IPS-18c (cell line): ENCODE data around the gene ANO2.

Source experiments
- H3K4me3 ChIP-seq: 2 replicates; pipeline ENCODE4 v1.7.0; 2013; ENCODE audit warnings: low read depth, mild to moderate bottlenecking, low read length, moderate library complexity; ENCODE audit not compliant: insufficient read depth
- H3K9me3 ChIP-seq: one replicate; pipeline ENCODE4 v1.6.1; 2013; ENCODE audit warnings: mild to moderate bottlenecking, low read length, moderate library complexity; ENCODE audit not compliant: control insufficient read depth, insufficient read depth

Gene ANO2

GRCh38 chr12:5524769-5525436 lies 420.2 kb downstream of the ANO2 start:
- Histone ChIP-seq H3K9me3 (no peaks in the 10 kb centered on the region), H3K4me3 (no peak overlapping the region)

DNA sequence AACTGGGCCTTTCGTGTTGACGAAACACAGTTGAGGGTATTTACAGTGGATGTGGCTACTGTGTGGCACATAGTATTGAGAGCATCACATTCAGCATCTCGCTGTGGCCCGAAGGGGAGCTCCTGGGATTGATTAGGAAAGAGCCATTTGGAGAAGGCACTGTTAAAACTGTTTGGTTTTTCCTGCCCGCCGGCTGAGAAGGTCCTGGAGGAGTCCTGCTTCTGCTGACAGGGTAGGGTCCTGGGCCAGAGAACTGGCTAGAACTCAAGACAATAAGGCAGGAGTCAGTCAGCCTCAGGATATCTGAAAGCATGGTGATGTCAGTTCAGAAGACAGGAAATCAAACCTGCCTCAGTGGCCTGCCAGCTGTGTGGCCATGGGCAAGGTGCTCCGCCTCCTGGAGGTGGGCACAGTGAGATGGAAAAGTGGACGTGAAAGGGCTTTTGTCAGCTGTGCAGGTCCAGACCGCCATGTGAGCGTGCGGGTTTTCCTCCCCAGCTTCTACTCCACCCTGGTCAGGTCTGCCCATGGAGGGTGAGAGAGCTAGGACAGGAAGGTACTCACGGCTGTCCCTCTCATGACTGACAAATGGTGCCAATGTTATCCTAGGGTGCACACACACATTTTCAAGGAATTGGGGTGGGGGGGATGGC lies 420.8 kb downstream of the ANO2 start:
- H3K4me3 ChIP-seq = no peak overlapping the region
- no peaks in the 10 kb centered on the region for H3K9me3 ChIP-seq

DNA sequence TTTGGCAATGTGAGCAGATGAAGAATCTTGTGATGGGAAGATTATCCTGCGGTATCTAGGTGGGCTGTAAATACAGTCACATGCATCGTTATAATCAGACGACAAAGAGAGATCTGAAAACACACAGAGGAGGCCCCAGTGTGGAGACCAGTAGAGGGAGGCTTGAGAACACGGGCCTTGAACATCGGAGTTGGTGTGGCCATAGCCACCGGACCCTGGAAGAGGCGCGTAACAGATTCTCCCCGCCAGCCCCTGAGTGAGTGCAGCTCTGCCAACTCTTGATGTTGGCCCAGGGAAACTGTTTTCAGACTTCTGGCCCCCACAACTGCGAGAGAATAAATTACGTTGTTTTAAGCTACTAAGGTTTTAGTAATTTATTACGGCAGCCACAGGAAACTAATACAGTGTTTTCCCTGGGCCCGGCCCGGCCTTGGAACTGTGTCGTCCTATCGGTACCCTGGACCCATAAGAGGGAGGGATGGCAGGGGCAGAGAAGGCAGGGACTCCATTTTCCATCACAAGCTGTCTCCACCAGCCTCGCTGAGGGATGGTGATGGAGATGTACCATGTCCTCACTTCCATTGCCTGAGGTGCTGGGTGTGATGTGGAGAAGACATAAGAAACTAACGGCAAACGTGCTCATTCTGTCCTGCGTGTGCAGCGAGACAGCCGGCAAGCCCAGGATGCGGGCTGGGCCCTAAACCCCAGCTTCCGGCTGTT lies 421.5 kb downstream of the ANO2 start:
- Histone ChIP-seq H3K9me3 (no peaks in the 10 kb centered on the region), H3K4me3 (no peak overlapping the region)

DNA sequence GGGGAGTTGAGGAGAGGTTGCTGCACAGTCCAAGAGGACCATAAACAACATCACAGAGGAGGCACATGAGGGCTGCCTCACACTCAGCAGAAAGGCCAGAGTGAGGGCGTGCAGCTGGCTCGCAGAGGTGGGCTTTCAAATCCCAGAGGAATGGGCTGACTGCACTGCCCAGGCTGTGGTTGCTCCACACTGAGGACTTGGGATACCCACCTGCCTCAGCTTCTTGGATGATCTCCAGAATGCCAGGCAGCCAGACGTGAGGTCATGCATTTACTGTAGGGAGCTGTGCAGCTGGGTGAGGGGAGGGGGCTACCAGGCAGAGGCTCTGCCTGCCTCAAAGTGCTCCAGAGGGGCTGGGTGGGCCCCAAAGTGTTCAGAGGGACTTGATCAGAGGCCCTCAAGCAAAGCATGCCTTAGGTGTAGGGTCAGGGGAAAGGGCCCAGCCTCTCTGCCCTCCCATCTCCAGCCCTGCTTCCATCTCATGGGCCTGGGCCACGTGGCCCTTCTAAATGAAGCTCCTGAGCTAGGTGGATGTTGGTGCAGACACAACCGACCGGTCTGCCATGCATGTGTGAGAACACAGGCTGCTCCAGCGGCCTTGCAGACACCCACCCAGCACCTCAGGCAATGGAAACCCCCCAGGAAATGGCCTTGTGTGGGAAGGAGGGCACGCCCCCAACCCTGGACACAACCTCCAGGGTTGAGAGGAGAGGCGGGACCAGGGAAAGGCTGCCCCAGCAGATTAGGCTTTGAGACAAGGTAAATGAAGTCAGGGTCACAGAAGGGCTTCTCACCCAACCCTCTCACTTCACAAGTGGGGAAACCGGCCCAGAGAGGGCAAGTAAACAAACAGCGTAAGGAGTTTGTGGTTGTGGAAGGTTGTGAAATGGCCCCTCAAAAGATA lies 422.4 kb downstream of the ANO2 start:
- Histone ChIP-seq H3K4me3 (no peak overlapping the region), H3K9me3 (no peaks in the 10 kb centered on the region)

DNA sequence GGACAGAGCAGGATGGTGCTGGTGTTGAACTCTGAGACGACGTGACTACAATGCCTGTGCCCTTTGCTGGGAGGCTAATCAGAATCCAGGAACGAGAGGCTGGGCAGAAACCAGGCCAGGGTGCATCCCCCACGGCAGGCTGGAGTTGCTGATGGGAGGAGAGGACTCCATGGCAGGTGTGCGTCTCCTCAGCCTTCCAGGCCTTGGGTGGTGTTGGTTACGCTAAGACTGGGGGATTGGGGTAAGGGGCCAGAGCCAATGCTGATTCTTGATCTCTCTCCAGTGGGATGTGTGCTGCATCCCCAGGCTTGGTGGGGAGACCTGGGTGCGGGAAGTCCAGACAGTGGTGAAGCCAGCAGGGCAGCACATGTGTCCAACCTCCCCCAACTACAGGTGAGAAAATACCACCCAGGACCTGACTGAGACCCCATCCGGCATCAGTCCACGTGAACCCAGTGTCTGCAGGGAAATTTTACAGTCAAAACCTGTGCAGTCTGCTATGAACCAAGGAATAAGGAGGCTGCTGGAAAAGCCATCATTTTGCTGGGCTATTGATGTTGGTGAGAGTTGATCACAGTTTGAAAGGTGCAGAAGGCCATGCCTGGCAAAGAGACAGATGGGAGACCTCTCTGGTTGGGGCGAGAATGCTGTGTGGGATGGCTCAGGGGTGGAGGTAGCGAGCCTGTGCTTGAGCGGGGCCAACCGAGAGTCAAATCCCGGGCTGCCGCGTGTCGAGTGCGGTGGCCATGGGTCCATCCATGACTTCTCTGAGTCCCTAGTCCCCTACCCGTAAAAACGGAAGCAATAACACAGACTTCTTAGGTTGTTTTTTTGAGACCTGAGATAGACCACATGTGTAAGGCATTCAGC lies 423.4 kb downstream of the ANO2 start:
- no peaks in the 10 kb centered on the region for H3K9me3 ChIP-seq

DNA sequence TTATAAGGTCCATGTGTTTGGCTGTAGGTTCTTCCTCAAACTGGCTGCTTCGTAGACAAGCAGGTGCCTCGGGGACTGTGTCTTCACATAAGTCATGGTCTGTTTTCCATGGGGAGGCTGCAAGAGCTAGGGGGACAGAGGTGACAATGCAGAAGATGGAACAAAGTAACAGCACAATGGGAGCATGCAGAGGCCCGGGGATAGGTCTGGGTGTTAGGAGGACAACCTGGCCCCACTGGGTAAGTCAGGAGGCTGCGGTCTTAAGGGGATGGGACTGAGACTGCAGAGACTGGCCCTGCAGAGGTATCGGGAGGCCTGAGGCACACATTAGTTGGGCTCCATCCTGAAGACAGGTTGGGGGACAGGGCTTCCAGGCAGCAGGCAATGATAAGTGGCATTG lies 424.2 kb downstream of the ANO2 start:
- no peaks in the 10 kb centered on the region for H3K9me3 ChIP-seq
- no peak overlapping the region for H3K4me3 ChIP-seq

More for the DNA sequence above, 423.4 kb downstream of the ANO2 start:
- H3K4me3 ChIP-seq = no peak overlapping the region

- Histone ChIP-seq H3K9me3 (no peaks in the 10 kb centered on the region), H3K4me3 (no peak overlapping the region)
These were observed 425.0 kb downstream of the ANO2 start for GRCh38 chr12:5520037-5520436.

- H3K4me3 ChIP-seq = no peak overlapping the region
- H3K9me3 ChIP-seq = no peaks in the 10 kb centered on the region
These were observed 426.3 kb downstream of the ANO2 start for GRCh38 chr12:5518584-5519365.

DNA sequence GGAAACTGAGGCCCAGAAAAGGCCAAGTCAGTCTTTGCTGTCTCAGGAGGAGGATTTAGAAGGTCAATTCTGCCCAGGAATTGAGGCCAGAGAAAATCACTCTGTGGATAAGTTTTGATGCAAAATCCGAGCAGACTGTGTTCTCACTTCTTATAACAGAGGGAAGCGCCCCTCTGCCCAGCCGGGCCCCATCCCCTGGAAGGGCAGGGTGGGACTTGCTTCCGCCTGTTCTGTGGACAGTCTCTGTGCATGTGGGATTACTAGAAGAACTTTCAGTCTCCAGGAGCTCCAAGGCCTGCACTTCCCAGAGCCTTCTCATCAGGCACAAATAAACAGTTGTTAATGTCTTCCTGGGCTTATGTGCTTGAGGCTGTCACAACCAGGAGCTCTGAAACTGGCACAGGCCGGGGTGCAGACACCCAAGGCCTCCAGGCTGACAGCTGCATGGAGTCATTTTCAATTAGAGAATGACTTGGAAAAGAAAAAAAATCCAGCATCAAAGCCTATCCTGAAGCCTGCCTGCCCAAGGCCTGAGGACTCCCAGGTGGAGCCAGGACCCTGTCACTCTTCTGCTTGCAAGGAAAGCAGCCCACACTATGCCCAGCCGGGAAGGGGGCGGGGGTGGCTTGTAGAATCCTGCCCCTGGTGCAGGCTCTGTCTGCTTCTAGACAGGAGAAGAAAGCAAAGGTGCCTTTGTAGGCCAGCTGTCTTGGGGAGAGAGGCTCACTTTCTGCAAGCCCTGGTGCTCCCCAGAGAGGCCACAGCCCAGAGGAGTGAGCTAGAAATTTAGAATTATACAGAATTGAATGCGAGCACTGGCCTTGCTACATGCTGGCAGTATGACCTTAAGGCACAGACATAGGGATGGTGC lies 428.5 kb downstream of the ANO2 start:
- Histone ChIP-seq H3K4me3 (no peak overlapping the region), H3K9me3 (no peaks in the 10 kb centered on the region)

GRCh38 chr12:5515458-5515857 lies 429.6 kb downstream of the ANO2 start:
- Histone ChIP-seq H3K4me3 (no peak overlapping the region), H3K9me3 (no peaks in the 10 kb centered on the region)

DNA sequence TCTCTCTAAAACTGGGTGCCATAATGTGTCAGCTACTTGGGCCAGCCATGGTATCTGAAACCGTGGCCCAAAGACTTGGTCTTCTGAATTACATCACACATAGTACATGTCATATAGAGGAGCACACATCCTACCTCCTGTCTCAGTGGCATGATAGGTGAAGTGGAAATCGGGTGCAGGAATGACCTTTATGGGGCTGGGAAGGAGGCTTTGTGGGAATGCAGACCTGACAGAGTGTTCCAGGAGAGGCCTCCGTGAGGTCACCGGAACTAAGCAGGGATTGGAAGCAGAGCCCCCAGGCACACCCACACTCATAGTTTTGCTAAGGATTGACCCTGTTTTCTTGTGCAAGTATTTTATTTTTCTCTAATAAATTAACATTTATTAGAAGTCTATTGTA lies 430.5 kb downstream of the ANO2 start:
- H3K4me3 ChIP-seq = no peak overlapping the region

GRCh38 chr12:5514016-5514415 lies 431.0 kb downstream of the ANO2 start:
- Histone ChIP-seq H3K9me3 (no peaks in the 10 kb centered on the region), H3K4me3 (no peak overlapping the region)

More for the DNA sequence above, 430.5 kb downstream of the ANO2 start:
- H3K9me3 ChIP-seq = no peaks in the 10 kb centered on the region

GRCh38 chr12:5513406-5513805 lies 431.7 kb downstream of the ANO2 start:
- Histone ChIP-seq H3K9me3 (no peaks in the 10 kb centered on the region), H3K4me3 (no peak overlapping the region)
